UCSD-AML1 (cell line): ENCODE data around the gene GRM2.

Experiments used
- DNase-seq: peaks from one replicate; lab custom pipeline; 2025; ENCODE audit not compliant: unreplicated experiment; lab: John Stamatoyannopoulos, UW

GRM2 gene

GRCh38 chr3:51704511-51704950 lies 2.3 kb upstream of the GRM2 start:
- no peak for DNase-seq

- DNase-seq, result no peak
These were observed 1.4 kb upstream of the GRM2 start for GRCh38 chr3:51705276-51706020.

DNA sequence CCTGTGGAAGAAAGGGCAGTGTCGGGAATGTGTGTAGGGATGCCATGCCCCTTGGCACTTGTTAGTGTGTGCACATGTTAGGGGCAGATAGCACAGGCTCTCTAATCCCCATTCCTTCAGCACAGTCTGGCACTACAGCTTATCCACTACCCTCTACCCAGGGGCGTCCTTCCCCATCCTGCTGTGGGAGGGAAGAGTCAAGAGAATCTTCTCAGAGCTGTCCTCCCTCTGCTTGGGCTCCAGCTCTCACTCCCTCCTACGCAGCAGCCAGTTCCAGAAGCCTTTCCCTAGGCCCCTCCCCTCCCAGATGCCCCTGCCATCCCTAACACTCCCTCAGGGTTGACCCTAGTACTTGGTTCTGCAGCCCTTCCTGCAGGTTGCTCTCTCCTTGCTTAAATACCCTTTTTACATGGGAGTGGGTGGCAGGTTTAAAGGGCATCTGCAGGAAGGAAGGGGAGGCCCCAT lies 815 bp upstream of the GRM2 start:
- DNase-seq, result no peak

DNA sequence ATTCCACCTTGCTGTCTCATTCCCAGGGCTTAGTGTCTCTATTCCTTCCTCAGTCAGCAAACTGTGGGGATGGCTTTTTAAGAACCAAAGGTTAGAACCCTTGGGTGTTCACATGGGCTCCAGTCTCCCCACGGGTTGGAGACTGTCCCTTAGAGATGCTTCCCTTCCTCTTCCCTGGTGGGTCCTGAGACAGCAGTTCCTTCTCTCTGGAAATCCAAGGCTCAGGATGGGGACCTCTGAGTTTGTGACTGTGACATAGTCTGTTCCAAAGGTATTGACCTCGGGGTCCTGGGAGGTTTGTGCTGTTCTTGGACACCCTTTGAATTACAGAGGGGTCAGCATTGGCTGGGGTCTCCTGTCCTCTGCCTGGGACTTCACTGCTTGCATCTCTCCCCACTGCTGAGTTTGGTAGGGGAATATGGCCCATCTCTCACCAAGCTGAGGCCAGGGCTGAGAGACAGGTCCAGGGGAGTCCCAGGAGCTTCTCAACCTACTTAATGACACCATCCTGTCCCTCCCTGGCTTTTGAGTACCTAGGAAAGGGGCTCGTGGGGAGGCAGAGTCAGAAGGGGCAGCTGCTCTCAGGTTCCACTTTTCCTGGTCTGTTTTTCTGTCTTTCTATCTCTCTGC lies 1.5 kb downstream of the GRM2 start:
- no peak for DNase-seq

DNA sequence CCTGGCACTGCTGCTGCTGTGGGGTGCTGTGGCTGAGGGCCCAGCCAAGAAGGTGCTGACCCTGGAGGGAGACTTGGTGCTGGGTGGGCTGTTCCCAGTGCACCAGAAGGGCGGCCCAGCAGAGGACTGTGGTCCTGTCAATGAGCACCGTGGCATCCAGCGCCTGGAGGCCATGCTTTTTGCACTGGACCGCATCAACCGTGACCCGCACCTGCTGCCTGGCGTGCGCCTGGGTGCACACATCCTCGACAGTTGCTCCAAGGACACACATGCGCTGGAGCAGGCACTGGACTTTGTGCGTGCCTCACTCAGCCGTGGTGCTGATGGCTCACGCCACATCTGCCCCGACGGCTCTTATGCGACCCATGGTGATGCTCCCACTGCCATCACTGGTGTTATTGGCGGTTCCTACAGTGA lies 2.1 kb downstream of the GRM2 start:
- no peak for DNase-seq

GRCh38 chr3:51709675-51710074 lies 2.8 kb downstream of the GRM2 start:
- DNase-seq, result no peak

GRCh38 chr3:51710631-51711351 lies 3.9 kb downstream of the GRM2 start:
- no peak for DNase-seq

GRCh38 chr3:51711352-51712037 lies 4.6 kb downstream of the GRM2 start:
- DNase-seq, result no peak

- DNase-seq, result no peak
These were observed 5.2 kb downstream of the GRM2 start for GRCh38 chr3:51712038-51712420.

DNA sequence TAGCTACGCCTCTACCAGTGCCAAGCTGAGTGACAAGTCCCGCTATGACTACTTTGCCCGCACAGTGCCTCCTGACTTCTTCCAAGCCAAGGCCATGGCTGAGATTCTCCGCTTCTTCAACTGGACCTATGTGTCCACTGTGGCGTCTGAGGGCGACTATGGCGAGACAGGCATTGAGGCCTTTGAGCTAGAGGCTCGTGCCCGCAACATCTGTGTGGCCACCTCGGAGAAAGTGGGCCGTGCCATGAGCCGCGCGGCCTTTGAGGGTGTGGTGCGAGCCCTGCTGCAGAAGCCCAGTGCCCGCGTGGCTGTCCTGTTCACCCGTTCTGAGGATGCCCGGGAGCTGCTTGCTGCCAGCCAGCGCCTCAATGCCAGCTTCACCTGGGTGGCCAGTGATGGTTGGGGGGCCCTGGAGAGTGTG lies 5.7 kb downstream of the GRM2 start:
- DNase-seq, result no peak

DNA sequence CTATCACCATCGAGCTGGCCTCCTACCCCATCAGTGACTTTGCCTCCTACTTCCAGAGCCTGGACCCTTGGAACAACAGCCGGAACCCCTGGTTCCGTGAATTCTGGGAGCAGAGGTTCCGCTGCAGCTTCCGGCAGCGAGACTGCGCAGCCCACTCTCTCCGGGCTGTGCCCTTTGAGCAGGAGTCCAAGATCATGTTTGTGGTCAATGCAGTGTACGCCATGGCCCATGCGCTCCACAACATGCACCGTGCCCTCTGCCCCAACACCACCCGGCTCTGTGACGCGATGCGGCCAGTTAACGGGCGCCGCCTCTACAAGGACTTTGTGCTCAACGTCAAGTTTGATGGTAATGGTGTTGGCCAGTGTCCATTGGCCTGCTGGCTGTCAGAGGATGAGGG lies 6.1 kb downstream of the GRM2 start:
- DNase-seq, result no peak

DNA sequence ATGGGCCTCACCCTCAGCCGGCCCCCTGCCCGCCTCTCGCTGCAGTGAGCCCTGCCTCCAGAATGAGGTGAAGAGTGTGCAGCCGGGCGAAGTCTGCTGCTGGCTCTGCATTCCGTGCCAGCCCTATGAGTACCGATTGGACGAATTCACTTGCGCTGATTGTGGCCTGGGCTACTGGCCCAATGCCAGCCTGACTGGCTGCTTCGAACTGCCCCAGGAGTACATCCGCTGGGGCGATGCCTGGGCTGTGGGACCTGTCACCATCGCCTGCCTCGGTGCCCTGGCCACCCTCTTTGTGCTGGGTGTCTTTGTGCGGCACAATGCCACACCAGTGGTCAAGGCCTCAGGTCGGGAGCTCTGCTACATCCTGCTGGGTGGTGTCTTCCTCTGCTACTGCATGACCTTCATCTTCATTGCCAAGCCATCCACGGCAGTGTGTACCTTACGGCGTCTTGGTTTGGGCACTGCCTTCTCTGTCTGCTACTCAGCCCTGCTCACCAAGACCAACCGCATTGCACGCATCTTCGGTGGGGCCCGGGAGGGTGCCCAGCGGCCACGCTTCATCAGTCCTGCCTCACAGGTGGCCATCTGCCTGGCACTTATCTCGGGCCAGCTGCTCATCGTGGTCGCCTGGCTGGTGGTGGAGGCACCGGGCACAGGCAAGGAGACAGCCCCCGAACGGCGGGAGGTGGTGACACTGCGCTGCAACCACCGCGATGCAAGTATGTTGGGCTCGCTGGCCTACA lies 8.5 kb downstream of the GRM2 start:
- DNase-seq, result no peak

- DNase-seq, result no peak
These were observed 9.1 kb downstream of the GRM2 start for GRCh38 chr3:51715977-51716294.

- DNase-seq, result no peak
These were observed 9.9 kb downstream of the GRM2 start for GRCh38 chr3:51716805-51717204.

DNA sequence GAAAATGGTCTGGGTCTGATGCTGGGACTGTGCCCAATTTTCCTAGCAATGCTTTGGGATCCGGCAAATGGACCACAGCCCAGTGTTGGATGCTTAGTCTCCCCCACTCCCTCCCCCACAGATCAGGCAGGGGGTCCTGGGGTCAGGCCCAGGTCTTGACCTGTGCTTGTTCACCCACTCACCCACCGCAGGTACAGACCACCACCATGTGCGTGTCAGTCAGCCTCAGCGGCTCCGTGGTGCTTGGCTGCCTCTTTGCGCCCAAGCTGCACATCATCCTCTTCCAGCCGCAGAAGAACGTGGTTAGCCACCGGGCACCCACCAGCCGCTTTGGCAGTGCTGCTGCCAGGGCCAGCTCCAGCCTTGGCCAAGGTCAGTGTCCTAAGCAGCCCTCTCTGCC lies 10.6 kb downstream of the GRM2 start:
- no peak for DNase-seq

GRCh38 chr3:51717947-51718346 lies 11.1 kb downstream of the GRM2 start:
- no peak for DNase-seq

- DNase-seq, result peak; percentile 82
These were observed 11.9 kb downstream of the GRM2 start for GRCh38 chr3:51718547-51719409.

GRCh38 chr3:51719410-51720025 lies 12.7 kb downstream of the GRM2 start:
- no peak for DNase-seq

DNA sequence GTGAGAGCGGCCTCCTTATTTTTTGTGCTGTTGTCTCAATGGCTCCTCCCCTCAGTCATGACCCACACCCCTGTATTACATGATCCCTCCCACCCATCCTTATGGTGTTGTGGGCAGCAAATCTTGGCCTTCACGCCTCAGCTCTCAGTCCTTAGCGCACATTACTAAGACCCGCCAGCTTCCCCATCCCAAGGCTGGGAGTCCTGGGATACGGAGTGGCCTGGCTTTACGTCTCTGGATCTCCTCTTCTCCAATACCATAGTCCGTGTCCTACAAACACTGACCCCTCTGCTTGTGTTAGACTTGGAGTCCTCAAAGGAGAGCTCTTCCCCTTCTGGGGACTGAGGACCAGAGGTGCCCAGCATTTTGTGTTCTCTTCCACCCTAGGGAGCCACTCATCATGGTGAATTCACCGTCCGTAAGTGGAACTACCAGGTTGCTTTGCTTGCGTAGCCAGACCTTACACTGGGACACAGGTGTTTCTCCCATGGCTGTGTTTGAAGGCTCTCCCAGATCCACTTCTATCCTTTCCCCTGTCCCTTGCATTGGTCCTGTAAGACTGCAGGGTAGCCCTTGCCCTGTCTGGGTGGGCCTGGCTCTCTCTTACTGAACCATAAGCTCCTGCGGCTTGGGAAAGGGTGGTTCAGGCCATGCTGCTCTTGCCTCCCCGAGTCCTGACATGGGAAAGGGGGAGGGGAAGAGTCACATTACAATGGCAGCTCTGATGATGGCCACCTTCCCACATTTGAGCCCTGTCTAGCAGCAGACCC lies 13.6 kb downstream of the GRM2 start:
- DNase-seq, result no peak
